B cell (primary cell): Measurements from ENCODE around the gene GPR52. TPM values are rescaled to one million over a fixed set of nuclear protein-coding genes. Genes with fewer than 3 reads are reported as not detected.

Source experiments
- ATAC-seq: fragments of 200-7000 bp; cut with Tn5 transposase; one replicate; pipeline ENCODE4 v1.10.0; 2021; ENCODE audit warnings: low read depth, mild to moderate bottlenecking, moderate number of reproducible peaks, moderate library complexity
- CTCF ChIA-PET: fragments of 350-600 bp; sonication (Branson Sonifier 250); formaldehyde crosslinking; loops from one replicate; lab custom pipeline; 2021; ENCODE audit warnings: antibody characterized with exemption, inconsistent platforms; lab: Charles Lee
- POLR2A ChIA-PET: fragments of 350-600 bp; sonication (Branson Sonifier 250); formaldehyde crosslinking; loops from one replicate; lab custom pipeline; 2021; ENCODE audit warnings: antibody characterized with exemption; lab: Charles Lee
- DNase-seq: peaks from one replicate; pipeline ENCODE4 v3.0.0; 2013
- H2AFZ ChIP-seq: 2 replicates; pipeline ENCODE4 v1.6.1; 2012; ENCODE audit warnings: mild to moderate bottlenecking, low read depth, low read length; ENCODE audit not compliant: insufficient read depth, poor library complexity, severe bottlenecking
- H3K27ac ChIP-seq, 2 donors: 1 replicate in 1 of 2; 2 replicates in 1 of 2; pipeline ENCODE4 v1.5.1; 2012 to 2013; ENCODE audit warnings: low read length in 2 of 2, mild to moderate bottlenecking in 2 of 2, moderate library complexity in 1 of 2
- H3K27me3 ChIP-seq, 4 experiments: fragments of 200-600 bp in 1 of 4; sonication (generic) in 1 of 4; replicated peaks in 1 of 4; 1 replicate in 2 of 4; 2 replicates in 2 of 4; pipeline versions ENCODE4 v1.6.1 to v1.7.0; 2013 to 2016; ENCODE audit warnings: low read length in 3 of 4, mild to moderate bottlenecking in 2 of 4, mixed read lengths in 1 of 4, moderate library complexity in 1 of 4; ENCODE audit not compliant: insufficient read depth in 4 of 4, control insufficient read depth in 3 of 4; ENCODE audit errors: control extremely low read depth in 1 of 4
- H3K36me3 ChIP-seq, 2 experiments: replicated peaks in 1 of 2; 1 replicate in 1 of 2; 2 replicates in 1 of 2; pipeline versions ENCODE4 v1.6.1 to v1.7.1; 2013; ENCODE audit warnings: low read length in 1 of 2; ENCODE audit not compliant: insufficient read depth in 2 of 2, control insufficient read depth in 1 of 2; ENCODE audit errors: control extremely low read depth in 1 of 2, extremely low read depth in 1 of 2
- H3K4me1 ChIP-seq, 2 donors: fragments of 200-600 bp in 1 of 2; sonication (generic) in 1 of 2; 1 replicate in 1 of 2; 2 replicates in 1 of 2; pipeline versions ENCODE4 v1.5.1 to v1.6.1; 2013 to 2017; ENCODE audit warnings: low read length in 2 of 2; ENCODE audit not compliant: control insufficient read depth in 2 of 2, insufficient read depth in 2 of 2
- H3K4me2 ChIP-seq: replicated peaks from 2 replicates; pipeline ENCODE3; 2012; ENCODE audit warnings: mild to moderate bottlenecking, low read depth, low read length; ENCODE audit not compliant: poor library complexity, severe bottlenecking
- H3K4me3 ChIP-seq, 5 experiments: fragments of 200-600 bp in 1 of 5; sonication (generic) in 1 of 5; 1 replicate in 3 of 5; 2 replicates in 2 of 5; pipeline versions ENCODE4 v1.5.1 to v1.7.0; 2011 to 2016; ENCODE audit warnings: low read length in 4 of 5, mild to moderate bottlenecking in 4 of 5, low read depth in 2 of 5, control low read depth in 1 of 5, moderate library complexity in 1 of 5; ENCODE audit not compliant: insufficient read depth in 1 of 5; ENCODE audit errors: control extremely low read depth in 1 of 5, extremely low read depth in 1 of 5
- H3K79me2 ChIP-seq: fragments of 200-600 bp; sonication (generic); one replicate; pipeline ENCODE4 v1.6.0; 2016; ENCODE audit warnings: low read length; ENCODE audit not compliant: control insufficient read depth, insufficient read depth
- H3K9ac ChIP-seq: fragments of 200-600 bp; sonication (generic); 2 replicates; pipeline ENCODE4 v1.6.1; 2017; ENCODE audit warnings: mild to moderate bottlenecking, low read length, moderate library complexity
- H3K9me3 ChIP-seq, 3 donors: one replicate each; pipeline versions ENCODE4 v1.6.1 to v1.7.1; 2013; ENCODE audit warnings: low read length in 2 of 3; ENCODE audit not compliant: control insufficient read depth in 2 of 3, insufficient read depth in 1 of 3; ENCODE audit errors: control extremely low read depth in 1 of 3
- H4K20me1 ChIP-seq: 2 replicates; pipeline ENCODE4 v1.6.0; 2012; ENCODE audit warnings: mild to moderate bottlenecking, low read length; ENCODE audit not compliant: insufficient read depth, control insufficient read depth, poor library complexity, severe bottlenecking
- H3K27ac Mint-ChIP-seq: one replicate; pipeline ENCODE4 v1.8.0; 2021; ENCODE audit warnings: mixed read lengths
- H3K27me3 Mint-ChIP-seq: one replicate; pipeline ENCODE4 v1.8.0; 2021; ENCODE audit warnings: mixed read lengths
- H3K4me1 Mint-ChIP-seq: one replicate; pipeline ENCODE4 v1.8.0; 2021; ENCODE audit warnings: mixed read lengths
- H3K4me3 Mint-ChIP-seq: one replicate; pipeline ENCODE4 v1.8.0; 2021; ENCODE audit warnings: mixed read lengths
- H3K9me3 Mint-ChIP-seq: one replicate; pipeline ENCODE4 v1.8.0; 2022; ENCODE audit warnings: mixed read lengths; ENCODE audit not compliant: insufficient read depth
- CTCF ChIP-seq: fragments of 200-600 bp; IDR thresholded peaks from one replicate; pipeline ENCODE4 v1.8.0; 2022; ENCODE audit warnings: antibody characterized with exemption, mild to moderate bottlenecking
- EZH2 ChIP-seq: IDR thresholded peaks from 2 replicates; pipeline ENCODE4 v1.6.1; 2012; ENCODE audit warnings: borderline replicate concordance, low read depth, mild to moderate bottlenecking, moderate library complexity, low read length; ENCODE audit not compliant: insufficient read depth, poor library complexity, severe bottlenecking
- WGBS: methylation state at CpG from one replicate; pipeline ENCODE4 v1.1.5; 2013; ENCODE audit warnings: missing lambda C conversion rate; ENCODE audit not compliant: insufficient coverage; 5-methylcytosine and 5-hydroxymethylcytosine counted together
- intact Hi-C: fragments of 100-400 bp; cut with micrococcal nuclease; formaldehyde crosslinking; loops from one replicate; pipeline ENCODE4 v1.10.0; 2022
- polyA plus RNA-seq: library from polyadenylated mRNA; depleted of rRNA; stranded (reverse); fragments of >200 nt; gene quantifications from 2 replicates; pipeline ENCODE4 v1.2.3, GENCODE V29; 2012
- total RNA-seq, 2 donors: library from RNA; stranded (reverse); fragments of 120-200 nt in 1 of 2; gene quantifications; 1 replicate in 1 of 2; 2 replicates in 1 of 2; pipeline versions ENCODE4 v1.2.3 to v1.2.4, GENCODE V29; 2013 to 2022

The GPR52 gene
- total and polyA plus RNA-seq, 2 donors (not counting 1 experiment from before 2014, with no cell fraction given) = 0.57 to 12.1 TPM

GRCh38 chr1:174428033-174428432, 19.7 kb upstream of the GPR52 start:
- Histone ChIP-seq H3K4me3 (no peak overlapping the region), H3K9ac (no peak overlapping the region), H3K27me3 (no peaks in the 10 kb centered on the region), H2AFZ (no peak overlapping the region), H3K4me1 (no peaks in the 10 kb centered on the region), H3K9me3 (no peaks in the 10 kb centered on the region), H3K36me3 (no peaks in the 10 kb centered on the region), H3K79me2 (no peaks in the 10 kb centered on the region), H3K4me2 (no peak overlapping the region), H3K27ac (no peak overlapping the region), H4K20me1 (no peaks in the 10 kb centered on the region)
- ChIA-PET POLR2A (no interaction called here), CTCF (no interaction called here)
- whole genome bisulfite sequencing = 100% methylated on average over 2 of the region's 3 CpGs
- no peak for ATAC-seq
- peaks cover 13% of the 10 kb centered on the region for H3K4me1 Mint-ChIP-seq
- no peak for DNase-seq
- H3K4me3 Mint-ChIP-seq = no peak overlapping the region
- no peaks in the 10 kb centered on the region for H3K9me3 Mint-ChIP-seq
- TF ChIP-seq CTCF (no peak), EZH2 (no peak)
- no peaks in the 10 kb centered on the region for H3K27me3 Mint-ChIP-seq
- no peak overlapping the region for H3K27ac Mint-ChIP-seq
- intact Hi-C loops = no loop called here

- ChIA-PET POLR2A (no interaction called here), CTCF (no interaction called here)
- intact Hi-C loops = no loop called here
- no peak overlapping the region for H3K4me3 Mint-ChIP-seq
- Histone ChIP-seq H4K20me1 (no peaks in the 10 kb centered on the region), H3K36me3 (no peaks in the 10 kb centered on the region), H3K4me1 (no peaks in the 10 kb centered on the region), H2AFZ (no peak overlapping the region), H3K27ac (no peak overlapping the region), H3K9ac (no peak overlapping the region), H3K27me3 (no peaks in the 10 kb centered on the region), H3K9me3 (no peaks in the 10 kb centered on the region), H3K4me2 (no peak overlapping the region), H3K4me3 (no peak overlapping the region), H3K79me2 (no peaks in the 10 kb centered on the region)
- H3K4me1 Mint-ChIP-seq = peaks cover 13% of the 10 kb centered on the region
- H3K9me3 Mint-ChIP-seq = no peaks in the 10 kb centered on the region
- TF ChIP-seq CTCF = no peak
- TF ChIP-seq EZH2 = no peak
- DNase-seq = no peak
- no peaks in the 10 kb centered on the region for H3K27me3 Mint-ChIP-seq
- H3K27ac Mint-ChIP-seq = no peak overlapping the region
- ATAC-seq = no peak
Measured at GRCh38 chr1:174428739-174429138, 19.0 kb upstream of the GPR52 start.
